Myocyte (in vitro differentiated cells): ENCODE measurements around the gene MOB3B. TPM values are rescaled to one million over a fixed set of nuclear protein-coding genes. Genes with fewer than 3 reads are reported as not detected.
A peak's percentile ranks its signal among the peaks of the same experiment; 100 is the strongest.
"Not testable (repeated sequence)": the region's sequence is repeated elsewhere in the genome, so short reads cannot be mapped to it uniquely, and the experiment has no call there.

Experiments
- DNase-seq: peaks from one replicate; pipeline ENCODE4 v3.0.0-alpha.2; 2012; ENCODE audit warnings: low read depth
- total RNA-seq: library from RNA; depleted of rRNA; stranded (reverse); fragments of >200 nt; gene quantifications from 2 replicates; pipeline ENCODE4 v1.2.3, GENCODE V29; 2014

MOB3B gene
- total RNA-seq, 1 donor from 2014 or later: not detected

DNA sequence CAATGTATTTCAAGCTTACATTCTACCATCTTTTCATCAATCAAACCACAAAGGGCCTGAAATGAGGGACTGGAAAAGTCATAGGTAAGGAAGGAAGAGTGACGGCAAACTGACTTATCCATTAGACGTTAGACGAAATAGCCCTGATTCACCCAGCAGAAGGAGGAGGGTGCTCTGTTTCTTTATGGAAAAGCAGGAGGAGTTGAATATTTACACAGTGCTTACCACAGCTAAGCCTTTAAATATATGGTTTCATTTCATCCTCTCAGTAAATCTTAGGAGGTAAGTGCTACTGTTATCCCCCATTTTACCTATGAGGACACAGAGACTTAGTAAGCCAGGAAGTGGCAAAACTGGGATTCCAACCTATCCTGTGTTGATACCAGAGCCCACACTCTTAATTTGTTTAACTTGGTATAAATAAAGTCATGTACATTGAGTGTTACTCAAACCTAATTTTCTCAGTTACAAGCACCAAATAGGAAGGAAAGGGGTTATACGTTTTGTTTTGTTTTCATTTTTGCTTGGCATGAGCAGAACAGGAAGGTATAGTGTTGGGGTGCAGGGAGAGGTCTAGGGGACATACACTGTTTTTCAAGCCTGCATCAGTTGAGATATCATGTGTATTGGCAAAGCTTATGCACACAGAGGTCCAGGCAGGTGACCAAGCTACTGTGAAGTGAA is 103.6 kb downstream of the MOB3B start:
- no peak for DNase-seq

DNA sequence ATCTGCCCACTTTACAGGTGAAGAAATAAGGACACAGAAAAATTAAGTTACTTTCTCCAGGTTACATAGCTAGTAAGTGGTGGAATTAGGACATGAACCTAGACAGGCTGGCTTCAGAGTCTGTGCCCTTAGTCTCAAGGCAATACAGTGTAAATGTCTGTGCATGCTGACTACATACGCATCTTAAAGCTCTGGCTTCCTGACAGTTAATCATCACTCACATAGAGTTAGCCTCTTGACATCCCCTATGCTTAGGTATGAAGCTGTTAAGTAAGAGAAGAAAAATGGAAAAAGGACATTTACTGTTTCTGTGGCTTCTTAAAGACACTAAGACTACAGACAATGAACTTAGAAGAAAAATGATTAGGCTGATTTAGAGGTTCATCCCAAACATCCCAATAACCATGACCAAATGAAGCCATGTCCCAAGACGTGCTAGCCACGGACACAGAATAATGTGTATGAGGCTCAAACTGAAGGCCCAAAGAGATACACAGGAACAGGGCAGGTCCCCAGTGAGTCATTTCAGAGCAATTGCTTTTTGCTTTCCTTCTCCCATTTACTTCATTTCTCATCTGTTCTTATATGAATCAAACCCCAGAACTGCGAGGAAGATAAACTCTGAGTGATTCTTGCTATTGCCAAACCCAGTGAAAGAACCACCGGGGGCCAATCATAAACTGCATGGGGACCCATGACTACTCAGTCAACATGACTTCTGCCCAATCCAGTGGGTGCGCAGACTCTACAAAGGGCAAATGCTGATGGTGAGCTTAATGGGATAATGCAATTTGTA is 105.5 kb downstream of the MOB3B start:
- no peak for DNase-seq

DNA sequence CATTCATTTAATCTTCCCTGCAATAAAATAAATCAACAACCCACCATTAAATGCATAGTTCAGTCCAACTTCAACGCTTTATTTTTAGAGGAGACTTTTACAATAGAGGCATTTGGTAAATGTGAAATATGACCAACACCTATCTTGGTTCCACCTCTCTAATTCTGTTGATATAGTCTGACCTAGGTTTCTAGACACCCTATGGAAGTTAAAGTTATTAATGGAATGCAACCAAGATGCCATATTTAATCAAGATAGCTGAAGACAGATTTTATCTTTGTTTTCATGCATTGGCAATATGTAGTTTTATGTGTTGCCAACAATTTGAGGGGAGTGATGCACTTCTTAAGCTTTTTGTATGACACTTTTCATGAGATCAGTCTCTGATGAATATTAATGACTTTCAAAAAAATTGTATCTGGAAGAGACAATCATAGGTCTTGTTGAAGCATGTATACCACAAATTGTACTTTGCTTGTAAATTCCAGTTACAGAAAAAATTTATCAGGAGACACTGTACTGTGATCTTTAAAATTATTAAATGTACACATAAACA is 107.3 kb downstream of the MOB3B start:
- DNase-seq: no peak

DNA sequence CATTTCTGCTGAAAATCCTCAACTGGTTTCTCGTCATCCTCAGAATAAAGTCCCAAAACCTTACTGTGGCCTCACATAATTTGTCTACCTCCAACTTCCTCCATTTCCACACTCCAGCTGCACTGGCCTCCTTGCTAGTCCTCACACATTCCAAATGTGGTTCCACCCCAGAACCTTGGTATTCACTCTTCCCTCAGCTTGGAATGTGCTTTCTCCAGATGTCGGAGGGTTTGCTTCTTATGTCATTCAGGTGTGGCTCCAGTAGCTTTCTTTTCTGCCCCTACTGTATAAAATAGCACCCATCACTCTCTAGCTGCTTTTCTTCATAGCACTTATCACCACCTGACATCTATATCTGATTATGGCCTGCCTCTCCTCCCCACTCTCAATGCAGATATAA is 108.0 kb downstream of the MOB3B start:
- DNase-seq: no peak

DNA sequence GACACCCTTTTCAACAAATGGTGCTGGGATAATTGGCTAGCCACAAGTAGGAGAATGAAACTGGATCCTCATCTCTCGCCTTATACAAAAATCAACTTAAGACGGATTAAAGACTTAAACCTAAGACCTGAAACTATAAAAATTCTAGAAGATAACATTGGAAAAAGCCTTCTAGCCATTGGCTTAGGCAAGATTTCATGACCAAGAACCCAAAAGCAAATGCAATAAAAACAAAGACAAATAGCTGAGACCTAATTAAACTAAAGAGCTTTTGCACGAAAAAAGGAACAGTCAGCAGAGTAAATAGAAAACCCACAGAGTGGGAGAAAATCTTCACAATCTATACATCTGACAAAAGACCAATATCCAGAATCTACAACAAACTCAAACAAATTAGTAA is 110.1 kb downstream of the MOB3B start:
- DNase-seq: not testable (repeated sequence)

DNA sequence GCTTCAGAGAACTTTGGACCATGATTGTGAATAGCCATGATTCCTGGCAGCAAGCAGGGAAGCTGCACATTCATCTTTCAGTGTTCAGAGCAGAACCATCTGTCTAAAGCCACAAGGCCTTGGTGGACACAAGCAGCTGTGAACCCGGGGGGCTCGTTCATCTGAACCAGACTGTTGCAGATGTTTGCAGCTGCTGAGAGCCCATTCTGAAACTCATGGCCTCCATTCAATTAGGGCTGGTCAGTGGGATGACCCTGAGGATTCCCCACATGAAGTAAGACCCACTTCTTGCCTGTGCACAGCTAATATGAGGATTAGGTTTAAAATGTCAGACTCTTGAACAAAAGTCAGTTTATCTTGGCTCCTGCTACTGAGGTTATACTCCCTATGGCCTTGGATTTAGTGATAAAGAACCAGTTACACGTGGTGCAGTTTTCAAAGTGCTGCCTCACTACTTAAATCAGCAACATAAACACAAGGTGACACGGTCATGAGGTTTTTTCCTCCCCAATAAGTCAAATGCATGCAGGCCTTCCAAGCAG is 115.3 kb downstream of the MOB3B start:
- DNase-seq: peak; percentile 36

DNA sequence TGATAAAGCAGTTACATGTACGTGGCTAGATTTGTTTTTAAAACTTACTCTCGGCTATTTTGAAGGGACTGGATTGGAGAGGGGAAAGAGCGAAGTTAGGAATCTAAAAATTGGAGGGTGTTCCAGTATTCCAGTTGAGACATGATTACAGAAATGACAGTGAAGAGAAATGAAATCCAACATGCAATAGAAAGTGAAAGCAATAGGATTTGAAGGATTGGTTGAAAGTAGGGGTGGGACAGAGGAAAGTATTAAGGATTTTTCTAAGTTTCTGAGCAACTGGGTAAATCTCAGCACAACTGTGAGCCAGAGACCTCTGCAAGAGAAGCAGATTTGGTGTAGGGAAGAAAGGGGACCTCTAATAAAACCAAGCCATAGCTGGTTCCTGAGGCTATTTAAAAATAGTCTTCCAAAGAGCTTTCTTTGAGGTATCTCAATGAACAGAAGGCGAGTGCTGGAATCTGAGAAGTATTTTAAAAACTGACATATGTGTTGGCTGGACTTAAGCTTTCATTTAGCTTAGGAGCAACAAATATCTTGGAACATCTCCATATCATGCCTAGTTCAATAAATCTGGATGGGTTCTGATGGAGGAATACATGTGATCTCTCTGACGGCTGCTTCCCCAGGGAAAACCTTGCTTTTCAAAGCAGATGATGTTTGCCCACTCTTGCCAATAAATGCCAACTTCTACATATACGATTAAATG is 115.9 kb downstream of the MOB3B start:
- peak; percentile 2 for DNase-seq

DNA sequence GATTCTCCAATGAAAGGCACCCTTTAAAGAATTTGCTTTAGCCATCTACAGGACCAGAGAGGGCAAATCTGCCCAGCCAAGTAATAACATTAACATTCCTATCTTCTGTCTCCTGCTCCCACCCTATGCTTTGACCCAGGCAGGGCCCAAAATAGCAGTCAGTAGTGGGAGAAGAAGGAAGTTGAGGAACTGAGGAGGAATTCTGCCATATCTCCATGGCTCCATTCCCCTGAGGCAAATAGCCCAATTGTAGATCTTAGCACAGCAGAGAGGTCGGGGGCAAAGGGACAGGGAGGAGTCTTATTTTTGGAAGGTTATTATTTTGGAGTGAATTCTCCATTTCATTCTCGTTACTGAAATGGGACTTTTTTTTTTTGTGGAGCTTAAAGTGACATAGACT is 116.7 kb downstream of the MOB3B start:
- no peak for DNase-seq

DNA sequence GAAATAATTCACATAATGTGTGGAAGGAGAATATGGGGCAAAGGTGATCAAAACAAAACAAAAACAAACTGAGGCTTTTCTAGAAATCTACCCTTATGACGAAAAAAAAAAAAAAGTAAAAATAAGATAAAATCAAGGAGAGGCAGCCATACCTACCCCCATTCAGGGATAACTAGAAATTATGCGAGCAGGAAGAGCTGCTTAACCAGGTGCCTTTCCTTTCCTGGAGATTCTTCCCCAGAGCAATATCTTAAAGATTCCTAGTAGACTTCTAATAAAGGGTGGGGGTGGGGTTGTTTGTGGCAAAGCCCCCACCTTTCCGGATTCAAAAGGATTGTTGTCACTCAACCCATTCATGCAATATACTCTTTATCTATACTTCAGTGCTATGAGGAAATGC is 117.5 kb downstream of the MOB3B start:
- no peak for DNase-seq

DNA sequence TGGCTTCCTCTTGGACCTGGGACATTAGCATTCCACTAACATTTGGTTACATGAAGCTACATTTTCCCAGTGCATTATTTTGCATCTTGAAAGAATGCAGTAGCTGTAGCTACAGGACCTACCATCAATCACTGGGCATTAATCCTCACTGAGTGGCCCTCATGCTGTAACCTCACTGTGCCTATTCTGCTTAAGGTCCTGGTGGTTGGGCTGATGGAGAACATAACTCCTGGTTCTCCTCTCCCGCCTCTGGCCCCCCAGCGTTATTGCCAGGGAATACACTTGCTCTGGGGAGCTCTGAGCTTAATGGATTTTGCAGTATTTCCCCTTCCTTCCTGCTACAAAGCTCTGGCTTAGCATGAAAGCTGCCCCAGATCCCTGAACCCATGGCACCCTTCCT is 121.1 kb downstream of the MOB3B start:
- no peak for DNase-seq

DNA sequence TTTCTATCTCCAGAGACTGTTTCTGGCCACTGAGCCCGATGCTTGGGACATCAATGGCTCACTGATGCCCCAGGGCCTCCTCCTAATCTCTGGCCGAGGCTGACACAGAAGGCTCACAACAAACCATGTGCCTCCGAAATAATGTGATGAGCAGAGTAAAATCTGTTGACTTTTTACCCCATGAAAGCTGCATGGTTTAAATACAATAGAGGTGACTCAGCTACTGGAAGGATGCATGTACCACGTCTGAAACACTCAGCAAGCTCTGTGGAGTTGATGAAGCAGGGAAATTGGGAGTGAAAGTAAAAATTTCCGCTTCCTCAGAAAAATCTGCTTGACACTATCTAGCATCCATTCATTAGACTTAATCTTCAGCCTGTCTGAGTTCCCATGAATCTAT is 121.6 kb downstream of the MOB3B start:
- DNase-seq: no peak

DNA sequence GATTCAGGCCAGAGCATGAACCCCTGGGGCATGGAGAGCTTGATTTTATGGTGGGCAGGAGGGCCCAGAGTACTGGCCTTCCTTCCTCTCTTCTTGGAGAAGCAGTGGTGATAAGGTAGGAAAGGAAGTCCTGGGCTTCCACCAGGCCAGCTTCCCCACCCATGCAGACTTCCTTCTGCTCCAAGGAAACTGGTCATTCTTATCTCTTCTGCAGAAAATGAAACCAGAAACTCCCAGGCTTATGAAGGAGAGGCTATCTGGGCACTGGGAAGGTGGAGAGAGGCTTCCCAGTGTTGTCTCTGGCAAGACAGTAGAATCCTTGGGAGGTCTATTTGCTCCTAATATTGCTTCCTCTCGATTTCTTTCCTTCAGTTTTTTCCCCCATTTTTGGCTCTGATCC is 122.1 kb downstream of the MOB3B start:
- DNase-seq: no peak

DNA sequence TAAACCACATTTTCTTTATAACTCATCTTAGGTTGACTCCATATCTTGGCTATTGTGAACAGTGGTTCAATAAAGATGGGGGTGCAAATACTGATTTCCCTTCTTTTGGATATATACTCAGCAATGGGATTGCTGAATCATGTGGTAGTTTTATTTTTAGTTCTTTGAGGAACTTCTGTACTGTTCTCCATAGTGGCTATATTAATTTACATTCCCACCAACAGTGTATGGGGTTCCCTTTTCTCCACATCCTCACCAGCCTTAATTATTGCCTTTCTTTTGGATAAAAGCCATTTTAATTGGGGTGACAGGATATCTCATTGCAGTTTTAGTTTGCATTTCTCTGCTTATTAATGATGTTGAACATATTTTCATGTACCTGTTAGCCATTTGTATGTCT is 125.0 kb downstream of the MOB3B start:
- no peak for DNase-seq

DNA sequence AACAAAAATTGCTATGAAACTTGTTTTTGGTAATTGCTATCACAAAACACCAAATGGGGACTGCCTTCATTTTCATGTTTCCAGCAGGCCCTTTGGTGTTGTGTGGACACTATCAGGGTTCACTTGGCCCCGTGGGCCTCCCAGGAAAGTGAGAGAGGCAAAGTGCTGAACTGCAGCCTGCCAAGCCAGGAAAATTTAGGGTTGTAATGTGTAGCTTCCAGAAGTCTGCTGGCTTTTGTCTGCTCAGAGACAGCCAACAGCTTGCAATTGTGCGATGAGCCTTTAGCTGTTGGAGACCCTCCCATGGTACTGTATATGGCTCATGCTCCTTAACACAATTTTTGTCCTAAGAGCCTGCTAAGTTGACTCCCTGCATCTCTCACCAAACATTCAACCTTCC is 127.0 kb downstream of the MOB3B start:
- DNase-seq: no peak

DNA sequence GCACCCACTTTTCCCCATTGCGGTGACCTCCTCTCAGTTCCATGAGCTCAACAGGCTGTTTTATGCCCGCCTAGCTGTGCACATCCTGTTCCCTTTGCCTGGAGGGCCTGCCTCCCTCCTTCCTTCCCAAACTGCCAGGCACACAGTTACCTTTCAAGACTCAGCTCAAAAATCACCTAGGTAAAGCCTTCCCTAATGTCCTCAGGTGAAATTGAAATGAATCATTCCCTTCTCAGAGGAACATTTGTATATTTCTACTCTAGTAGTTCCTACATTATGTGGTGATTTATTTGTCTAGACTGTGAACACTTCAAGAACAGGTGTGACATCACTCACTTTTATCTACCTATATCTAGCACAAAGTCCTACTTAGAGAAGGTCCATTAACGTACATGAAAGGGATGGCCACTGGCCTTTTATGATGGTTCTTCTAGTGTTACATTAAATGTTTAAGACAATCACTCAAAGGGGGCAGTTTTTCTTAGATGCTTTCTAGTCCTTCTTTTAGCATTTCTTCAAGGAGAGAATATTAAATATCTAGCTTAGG is 129.2 kb downstream of the MOB3B start:
- DNase-seq: no peak

DNA sequence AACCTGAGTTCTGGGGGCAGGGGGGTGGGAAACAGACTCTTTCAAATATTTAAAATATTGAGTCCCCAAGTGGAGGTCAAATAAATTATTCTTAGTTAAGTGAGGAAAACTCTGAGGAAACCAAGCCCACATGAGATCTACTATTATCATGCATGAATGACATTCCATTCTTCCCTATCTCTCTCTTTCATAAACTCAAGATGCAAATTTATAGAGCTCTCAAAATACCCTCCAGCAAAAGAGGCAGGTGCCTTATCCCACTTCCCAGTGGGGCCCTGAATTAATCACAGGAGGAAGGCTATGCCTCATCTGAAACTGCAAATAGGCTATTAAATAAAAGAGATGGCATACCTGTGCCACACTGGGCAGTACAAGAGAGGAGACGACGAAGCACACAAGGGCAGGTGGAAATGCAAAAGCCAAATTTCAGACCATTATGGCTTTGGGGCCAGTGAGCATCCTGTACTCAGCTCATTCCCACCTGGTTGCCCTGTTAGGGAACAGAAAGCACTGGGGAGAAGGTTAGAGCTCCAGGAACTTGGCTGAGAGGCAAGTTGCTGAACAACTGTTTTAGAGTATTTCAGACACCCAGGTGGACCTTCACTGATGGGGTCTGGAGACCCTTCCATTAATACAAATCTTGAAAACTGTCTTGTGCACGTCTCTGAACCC is 130.5 kb downstream of the MOB3B start:
- no peak for DNase-seq

DNA sequence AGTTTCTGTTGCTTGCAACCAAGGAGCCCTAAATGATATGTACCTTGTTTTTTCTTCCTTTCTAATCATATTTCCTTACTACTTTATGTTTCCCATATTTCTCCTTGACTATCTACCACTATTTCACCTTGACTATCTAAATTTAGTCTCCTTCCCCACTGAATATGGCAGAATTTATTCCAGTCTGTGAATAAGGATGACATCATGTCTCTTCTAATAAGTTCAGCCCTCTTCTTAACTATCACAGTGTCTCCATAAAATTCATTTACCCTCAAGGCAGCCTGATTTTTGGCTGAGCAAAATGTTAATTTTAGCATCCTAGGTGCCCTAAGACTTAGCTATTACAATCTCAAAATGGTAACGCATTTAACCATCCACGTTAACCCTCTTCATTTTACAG is 133.1 kb downstream of the MOB3B start:
- DNase-seq: no peak

DNA sequence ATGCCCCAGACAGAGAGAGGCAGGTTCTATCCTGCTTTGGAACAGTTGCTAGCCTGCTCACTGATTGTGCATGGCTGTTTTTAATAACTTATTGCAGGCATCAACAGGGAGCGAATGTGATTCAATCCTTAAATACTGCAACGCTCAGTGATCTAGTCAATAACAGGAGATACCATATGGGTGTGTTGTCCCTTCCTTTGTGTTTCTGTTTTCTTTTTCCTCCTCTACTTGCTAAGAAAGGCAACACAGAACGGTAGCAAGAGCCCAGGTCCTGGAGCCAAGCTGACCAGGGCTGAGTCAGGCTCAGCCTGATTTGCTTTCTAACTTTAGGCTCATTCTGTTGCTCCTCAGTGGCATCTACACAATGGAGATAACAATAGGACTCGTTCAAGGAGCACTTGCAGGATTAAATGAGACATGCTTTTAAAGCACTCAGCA is 134.1 kb downstream of the MOB3B start:
- no peak for DNase-seq

DNA sequence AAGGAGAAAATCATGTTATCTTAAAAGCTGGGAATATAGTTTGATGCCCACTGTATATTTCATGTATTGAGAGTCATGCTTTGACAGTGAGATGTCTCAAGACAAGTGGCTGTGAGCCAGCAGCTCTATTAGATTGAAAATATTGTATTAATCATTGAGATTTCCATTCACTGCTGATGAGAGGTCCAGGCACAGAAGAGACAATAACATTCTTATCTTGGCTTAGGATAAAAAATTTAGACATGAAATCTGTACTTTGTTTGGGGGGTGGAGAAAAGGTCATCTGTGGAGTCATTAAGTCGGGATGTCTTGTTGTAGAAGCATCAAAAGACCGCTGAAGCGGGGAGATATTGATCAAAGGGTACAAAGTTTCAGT is 134.8 kb downstream of the MOB3B start:
- no peak for DNase-seq

DNA sequence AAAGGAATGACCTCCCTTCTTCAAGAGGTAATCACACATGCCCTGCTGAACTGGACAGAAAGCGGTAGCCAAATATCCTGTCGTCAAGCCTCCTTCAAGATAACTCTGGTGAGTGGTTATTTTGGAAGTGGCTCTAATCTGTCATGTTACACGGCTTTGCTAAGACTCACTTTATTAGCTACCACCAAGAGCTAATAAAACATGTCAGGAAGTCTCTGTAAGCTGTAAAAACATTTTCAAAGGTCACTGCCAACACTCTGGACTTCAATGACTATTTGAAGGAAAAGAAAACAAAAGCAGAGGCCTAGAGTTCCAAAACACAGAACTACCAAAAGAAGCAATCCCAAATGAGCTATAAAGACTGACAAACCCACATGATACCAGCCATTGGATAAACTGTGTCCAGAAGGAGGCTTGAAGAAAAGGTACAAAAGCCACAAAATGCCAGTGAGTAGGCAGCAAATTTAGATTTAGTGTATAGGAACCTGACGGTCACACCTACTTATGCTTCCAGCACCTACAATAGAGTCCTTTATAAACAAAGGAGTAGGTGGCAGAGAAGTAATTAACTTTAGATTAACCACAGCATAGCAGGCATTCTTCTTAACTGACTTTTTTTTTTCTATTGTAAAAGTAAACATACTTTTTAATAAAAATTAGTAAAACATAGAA is 135.3 kb downstream of the MOB3B start:
- no peak for DNase-seq
